Measurements from ENCODE around the gene CCDC134. TPM values are rescaled to one million over a fixed set of nuclear protein-coding genes. Genes with fewer than 3 reads are reported as not detected.

The CCDC134 gene
- total RNA-seq, 4 donors from 2014 or later = 7.0 to 10.8 (median 8.7) TPM

DNA sequence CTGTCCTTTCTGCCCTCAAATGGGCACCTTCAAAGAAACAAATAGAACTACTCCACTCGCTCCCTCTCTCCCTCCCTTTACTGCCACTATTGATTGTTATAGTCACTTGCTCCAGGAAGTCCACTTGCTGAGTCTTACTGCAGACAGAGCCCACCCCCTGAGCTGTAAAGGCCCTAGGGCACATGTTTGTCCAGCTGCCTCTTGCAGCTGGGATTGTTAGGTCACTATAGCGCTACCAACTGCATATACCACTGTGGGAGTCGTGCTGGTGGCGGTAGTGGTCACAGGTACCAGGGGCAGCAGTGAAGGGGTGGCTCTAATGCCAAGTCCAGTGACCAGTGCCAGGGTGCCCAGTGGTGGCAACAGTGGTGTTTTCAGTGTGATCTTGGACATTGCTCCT is 28.0 kb downstream of the CCDC134 start:
- intact Hi-C loops (cut with DNase I) = no loop called here
- no peaks in the 10 kb centered on the region for H3K27me3 ChIP-seq
- TF ChIP-seq EP300 (IDR thresholded peaks at IDR 0.05) (no peak), POLR2A (IDR thresholded peaks at IDR 0.05; ENCODE audit: low read depth) (no peak), POLR2AphosphoS5 (IDR thresholded peaks at IDR 0.05) (no peak)
- TF ChIP-seq, protein P1, sequence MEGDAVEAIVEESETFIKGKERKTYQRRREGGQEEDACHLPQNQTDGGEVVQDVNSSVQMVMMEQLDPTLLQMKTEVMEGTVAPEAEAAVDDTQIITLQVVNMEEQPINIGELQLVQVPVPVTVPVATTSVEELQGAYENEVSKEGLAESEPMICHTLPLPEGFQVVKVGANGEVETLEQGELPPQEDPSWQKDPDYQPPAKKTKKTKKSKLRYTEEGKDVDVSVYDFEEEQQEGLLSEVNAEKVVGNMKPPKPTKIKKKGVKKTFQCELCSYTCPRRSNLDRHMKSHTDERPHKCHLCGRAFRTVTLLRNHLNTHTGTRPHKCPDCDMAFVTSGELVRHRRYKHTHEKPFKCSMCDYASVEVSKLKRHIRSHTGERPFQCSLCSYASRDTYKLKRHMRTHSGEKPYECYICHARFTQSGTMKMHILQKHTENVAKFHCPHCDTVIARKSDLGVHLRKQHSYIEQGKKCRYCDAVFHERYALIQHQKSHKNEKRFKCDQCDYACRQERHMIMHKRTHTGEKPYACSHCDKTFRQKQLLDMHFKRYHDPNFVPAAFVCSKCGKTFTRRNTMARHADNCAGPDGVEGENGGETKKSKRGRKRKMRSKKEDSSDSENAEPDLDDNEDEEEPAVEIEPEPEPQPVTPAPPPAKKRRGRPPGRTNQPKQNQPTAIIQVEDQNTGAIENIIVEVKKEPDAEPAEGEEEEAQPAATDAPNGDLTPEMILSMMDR (IDR thresholded peaks at IDR 0.05) = no peak
- no peak overlapping the region for H3K27ac ChIP-seq (replicated peaks in 1 of 4)
- no peaks in the 10 kb centered on the region for H3K9me3 ChIP-seq
- H3K36me3 ChIP-seq = peaks cover 0 to 10% (median 5%) of the 10 kb centered on the region in 4 donors
- peaks cover 18 to 33% (median 27%) of the 10 kb centered on the region in 4 donors for H3K4me1 ChIP-seq
- DNase-seq (ENCODE audit: extremely low spot score) = no peak
- 96% methylated on average over 4 of the region's 4 CpGs for WGBS
- H3K4me3 ChIP-seq = no peak overlapping the region

DNA sequence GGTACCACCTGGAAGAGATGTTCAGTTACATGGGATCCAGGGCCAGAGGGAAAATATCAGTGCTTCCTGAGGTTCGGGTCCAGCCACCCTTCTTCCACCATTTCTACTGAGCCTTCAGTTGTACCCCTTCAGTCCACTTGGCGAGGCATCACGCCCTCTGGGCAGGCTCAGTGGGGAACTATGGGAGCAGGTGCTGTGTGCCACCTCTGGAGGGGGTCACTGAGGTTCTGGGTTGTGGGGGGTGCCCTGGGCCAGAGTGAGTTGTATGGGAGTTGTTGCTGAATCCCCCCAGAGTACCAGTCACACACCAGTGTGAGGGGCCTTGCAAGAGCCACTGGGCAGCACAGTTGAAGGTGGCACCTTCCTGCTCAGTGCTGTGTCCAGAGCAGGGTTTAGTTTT is 29.7 kb downstream of the CCDC134 start:
- WGBS = 86% methylated on average over 3 of the region's 3 CpGs
- H3K27me3 ChIP-seq = no peaks in the 10 kb centered on the region
- intact Hi-C loops (cut with DNase I) = loop anchor here (10.0 kb wide), 1 partner anchor 135 kb away; the partner anchor contains the start of gene MEI1
- no peak overlapping the region for H3K4me3 ChIP-seq
- no peak for DNase-seq (ENCODE audit: extremely low spot score)
- peaks cover 0 to 10% (median 5%) of the 10 kb centered on the region in 4 donors for H3K36me3 ChIP-seq
- H3K4me1 ChIP-seq = peaks cover 30 to 49% (median 39%) of the 10 kb centered on the region in 4 donors
- no peaks in the 10 kb centered on the region for H3K9me3 ChIP-seq
- TF ChIP-seq POLR2AphosphoS5 (IDR thresholded peaks at IDR 0.05) (no peak), EP300 (IDR thresholded peaks at IDR 0.05) (no peak), POLR2A (IDR thresholded peaks at IDR 0.05; ENCODE audit: low read depth) (no peak)
- TF ChIP-seq, protein P1 (IDR thresholded peaks at IDR 0.05) = no peak
- H3K27ac ChIP-seq (replicated peaks in 1 of 4) = no peak overlapping the region

DNA sequence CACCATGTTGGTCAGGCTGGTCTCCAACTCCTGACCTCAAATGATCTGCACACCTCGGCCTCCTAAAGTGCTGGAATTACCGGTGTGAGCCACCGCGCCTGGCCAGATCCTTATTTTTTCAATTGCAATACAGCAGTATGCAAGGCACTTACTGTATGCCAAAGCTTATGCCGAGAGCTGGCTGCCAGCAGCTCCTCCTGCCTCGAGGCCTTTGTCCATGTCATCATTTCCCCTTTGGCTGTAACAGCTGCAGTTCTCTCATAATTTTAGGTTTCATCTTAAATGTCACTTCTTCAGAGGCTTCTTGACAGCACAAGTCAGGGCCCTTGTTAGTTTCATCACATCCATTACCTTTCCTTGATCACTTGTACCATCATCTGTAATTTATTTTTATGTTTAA is 30.9 kb downstream of the CCDC134 start:
- TF ChIP-seq, protein P1 (IDR thresholded peaks at IDR 0.05) = no peak
- TF ChIP-seq POLR2A (IDR thresholded peaks at IDR 0.05; ENCODE audit: low read depth) (no peak), EP300 (IDR thresholded peaks at IDR 0.05) (no peak), POLR2AphosphoS5 (IDR thresholded peaks at IDR 0.05) (no peak)
- no peak for DNase-seq (ENCODE audit: extremely low spot score)
- peak overlapping the region; percentile 92 to 97 (median 94) for H3K27ac ChIP-seq (replicated peaks in 1 of 4)
- peaks cover 18 to 50% (median 33%) of the 10 kb centered on the region in 4 donors for H3K4me1 ChIP-seq
- H3K4me3 ChIP-seq = no peak overlapping the region
- H3K9me3 ChIP-seq = no peaks in the 10 kb centered on the region
- no peaks in the 10 kb centered on the region for H3K27me3 ChIP-seq
- WGBS = 53% methylated on average over 6 of the region's 6 CpGs
- peaks cover 0 to 12% (median 6%) of the 10 kb centered on the region in 4 donors for H3K36me3 ChIP-seq
- intact Hi-C loops (cut with DNase I) = loop anchor here (10.0 kb wide), 1 partner anchor 137 kb away; the partner anchor contains the start of gene MEI1

- DNase-seq (ENCODE audit: extremely low spot score) = no peak
- no peak for TF ChIP-seq EP300 (IDR thresholded peaks at IDR 0.05)
- peak overlapping the region; percentile 92 to 97 (median 94) for H3K27ac ChIP-seq (replicated peaks in 1 of 4)
- WGBS = 34% methylated on average over 5 of the region's 17 CpGs
- H3K4me3 ChIP-seq = peak overlapping the region; percentile 87 to 97 (median 90)
- H3K9me3 ChIP-seq = no peaks in the 10 kb centered on the region
- peaks cover 4 to 16% (median 11%) of the 10 kb centered on the region in 4 donors for H3K36me3 ChIP-seq
- H3K4me1 ChIP-seq = peaks cover 12 to 47% (median 30%) of the 10 kb centered on the region in 4 donors
- no peaks in the 10 kb centered on the region for H3K27me3 ChIP-seq
- intact Hi-C loops (cut with DNase I) = loop anchor here (10.0 kb wide), 1 partner anchor 137 kb away; the partner anchor contains the start of gene MEI1
These were observed 31.5 kb downstream of the CCDC134 start for GRCh38 chr22:41831828-41832552.

DNA sequence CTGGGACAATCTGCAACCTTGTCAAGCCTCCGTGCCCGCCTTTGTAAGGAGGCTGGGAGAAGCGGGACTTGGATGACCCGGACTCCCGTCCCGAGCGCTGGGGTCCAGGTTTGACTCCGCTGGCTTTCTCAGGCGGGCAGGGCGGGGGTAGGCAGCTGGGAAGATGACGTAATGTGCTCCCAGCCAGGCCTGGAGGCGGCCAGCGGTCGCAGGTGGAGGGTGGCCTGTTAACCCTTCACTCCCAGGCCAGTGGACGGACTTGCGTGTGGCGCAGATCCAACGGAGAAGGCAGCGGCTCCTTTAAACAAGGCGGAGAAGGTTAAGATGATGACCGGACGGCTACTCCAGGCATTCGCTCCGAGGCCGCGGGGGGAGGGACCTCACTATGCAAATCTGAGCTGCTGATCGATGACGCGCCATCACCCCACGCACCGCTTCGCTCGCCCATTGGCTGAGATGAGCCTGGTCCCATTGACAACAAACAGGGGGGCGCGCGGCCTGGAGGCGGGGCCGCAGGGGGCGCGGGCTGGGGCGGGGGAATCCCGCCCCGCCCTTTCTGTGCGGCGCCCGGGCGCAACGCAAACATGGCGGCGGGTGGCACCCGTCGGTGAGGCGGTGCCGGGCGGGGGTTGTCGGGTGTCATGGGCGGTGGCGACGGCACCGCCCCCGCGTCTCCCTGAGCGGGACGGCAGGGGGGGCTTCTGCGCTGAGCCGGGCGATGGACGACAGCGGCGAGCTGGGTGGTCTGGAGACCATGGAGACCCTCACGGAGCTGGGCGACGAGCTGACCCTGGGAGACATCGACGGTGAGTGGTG is 32.3 kb downstream of the CCDC134 start, which contains the start of gene SREBF2:
TSS of gene SREBF2 (plus strand) at position 553 of the 816 bp plus-strand sequence. CDS start at position 719, 166 bp downstream.
- DNase-seq (ENCODE audit: extremely low spot score) = peak; percentile 100
- H3K27ac ChIP-seq (replicated peaks in 1 of 4) = peak within 1 kb of the TSS; percentile 92 to 97 (median 94)
- H3K4me1 ChIP-seq = peaks cover 12 to 47% (median 31%) of the 10 kb centered on the region in 4 donors
- peak within 1 kb of the TSS; percentile 87 to 97 (median 90) for H3K4me3 ChIP-seq
- TF ChIP-seq POLR2AphosphoS5 (IDR thresholded peaks at IDR 0.05) (peak; percentile 91 to 92), EP300 (IDR thresholded peaks at IDR 0.05) (no peak), POLR2A (IDR thresholded peaks at IDR 0.05; ENCODE audit: low read depth) (peak; percentile 67)
- TF ChIP-seq, protein P1 (IDR thresholded peaks at IDR 0.05) = peak in 1 of 3 experiments; percentile 8
- H3K9me3 ChIP-seq = no peaks in the 10 kb centered on the region
- peaks cover 5 to 17% (median 12%) of the 10 kb centered on the region in 4 donors for H3K36me3 ChIP-seq
- H3K27me3 ChIP-seq = no peaks in the 10 kb centered on the region
- WGBS = under 1% methylated on average over 23 of the region's 75 CpGs
- intact Hi-C loops (cut with DNase I) = loop anchor here (10.0 kb wide), 1 partner anchor 138 kb away; the partner anchor contains the start of gene MEI1

Measured in esophagus muscularis mucosa (tissue), 4 donors.